HEK293T (cell line): ENCODE data around the gene ANK3.

Source experiments
- ARNT ChIP-seq: fragments of 450-650 bp; IDR thresholded peaks from 2 replicates; pipeline ENCODE4 v1.6.1; 2017; ENCODE audit warnings: mild to moderate bottlenecking
- BHLHE40 ChIP-seq: fragments of 450-650 bp; IDR thresholded peaks from 2 replicates; pipeline ENCODE4 v1.6.1; 2016; ENCODE audit warnings: mild to moderate bottlenecking, moderate library complexity, borderline replicate concordance
- CTBP1 ChIP-seq: fragments of 450-650 bp; IDR thresholded peaks from 2 replicates; pipeline ENCODE4 v1.6.1; 2016; ENCODE audit warnings: borderline replicate concordance
- ELF4 ChIP-seq: fragments of 450-650 bp; IDR thresholded peaks from 2 replicates; pipeline ENCODE4 v1.6.1; 2017; ENCODE audit warnings: antibody characterized with exemption
- FOXK2 ChIP-seq: fragments of 450-650 bp; IDR thresholded peaks from 2 replicates; pipeline ENCODE4 v1.6.1; 2016; ENCODE audit warnings: mild to moderate bottlenecking
- HDGF ChIP-seq: fragments of 450-650 bp; IDR thresholded peaks from 2 replicates; pipeline ENCODE4 v1.6.1; 2017; ENCODE audit warnings: antibody characterized with exemption, borderline replicate concordance
- L3MBTL2 ChIP-seq: fragments of 450-650 bp; conservative IDR thresholded peaks from 2 replicates; pipeline ENCODE4 v1.6.1; 2016; ENCODE audit warnings: mild to moderate bottlenecking
- LEF1 ChIP-seq: fragments of 450-650 bp; IDR thresholded peaks from 2 replicates; pipeline ENCODE4 v1.6.1; 2017; ENCODE audit warnings: mild to moderate bottlenecking, borderline replicate concordance
- NFRKB ChIP-seq: fragments of 450-650 bp; IDR thresholded peaks from 2 replicates; pipeline ENCODE4 v1.6.1; 2016; ENCODE audit warnings: mild to moderate bottlenecking, moderate library complexity
- SP1 ChIP-seq: fragments of 450-650 bp; IDR thresholded peaks from 2 replicates; pipeline ENCODE4 v1.6.1; 2017
- SUZ12 ChIP-seq: fragments of 450-650 bp; IDR thresholded peaks from 2 replicates; pipeline ENCODE4 v1.6.1; 2016; ENCODE audit warnings: mild to moderate bottlenecking
- TARDBP ChIP-seq: fragments of 450-650 bp; IDR thresholded peaks from 2 replicates; pipeline ENCODE4 v1.6.1; 2016
- TF ChIP-seq, protein P1 (sequence below): fragments of 450-650 bp; IDR thresholded peaks from 2 replicates; pipeline ENCODE4 v1.6.1; 2016

DNA sequence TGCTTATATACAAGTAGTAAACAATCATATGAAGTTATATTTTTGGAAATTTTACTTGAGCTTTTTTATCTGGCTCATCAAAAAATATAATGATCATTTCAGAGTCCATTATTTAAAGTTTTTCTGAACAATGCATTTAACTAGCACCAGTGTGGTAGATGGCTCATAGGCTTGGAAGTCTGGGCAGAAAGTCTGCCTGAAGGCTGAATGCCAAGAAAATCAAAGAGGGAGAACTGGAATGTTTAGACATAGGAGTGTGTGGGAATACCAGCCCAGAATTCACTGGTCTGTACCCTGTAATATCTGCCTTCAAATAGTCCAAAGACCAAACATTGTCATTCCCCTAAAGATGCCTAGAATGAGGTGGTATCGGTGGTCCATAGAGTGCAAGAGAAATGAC lies 40.3 kb upstream of the ANK3 start:
- TF ChIP-seq FOXK2, result no peak
- TF ChIP-seq LEF1, result no peak
- TF ChIP-seq HDGF, result no peak
- no peak for TF ChIP-seq NFRKB
- no peak for TF ChIP-seq SP1
- no peak for TF ChIP-seq ELF4
- TF ChIP-seq BHLHE40, result no peak
- TF ChIP-seq CTBP1, result no peak
- TF ChIP-seq ARNT, result no peak
- no peak for TF ChIP-seq L3MBTL2
- TF ChIP-seq, protein P1, sequence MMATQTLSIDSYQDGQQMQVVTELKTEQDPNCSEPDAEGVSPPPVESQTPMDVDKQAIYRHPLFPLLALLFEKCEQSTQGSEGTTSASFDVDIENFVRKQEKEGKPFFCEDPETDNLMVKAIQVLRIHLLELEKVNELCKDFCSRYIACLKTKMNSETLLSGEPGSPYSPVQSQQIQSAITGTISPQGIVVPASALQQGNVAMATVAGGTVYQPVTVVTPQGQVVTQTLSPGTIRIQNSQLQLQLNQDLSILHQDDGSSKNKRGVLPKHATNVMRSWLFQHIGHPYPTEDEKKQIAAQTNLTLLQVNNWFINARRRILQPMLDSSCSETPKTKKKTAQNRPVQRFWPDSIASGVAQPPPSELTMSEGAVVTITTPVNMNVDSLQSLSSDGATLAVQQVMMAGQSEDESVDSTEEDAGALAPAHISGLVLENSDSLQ, result no peak
- TF ChIP-seq SUZ12, result no peak
- no peak for TF ChIP-seq TARDBP
